ENCODE measurements around the gene TCEA2.

- TF ChIP-seq CTCF (IDR thresholded peaks at IDR 0.05) (no peak), EZH2 (IDR thresholded peaks at IDR 0.05; ENCODE audit: borderline replicate concordance, insufficient read depth, low read depth, low read length, poor library complexity, severe bottlenecking) (no peak)
Measured at GRCh38 chr20:64048402-64049044, 14.5 kb upstream of the TCEA2 start.

Measured in B cell (primary cell).